ENCODE measurements around the gene FRRS1. TPM values are rescaled to one million over a fixed set of nuclear protein-coding genes. Genes with fewer than 3 reads are reported as not detected.
"Not testable (repeated sequence)": the region's sequence is repeated elsewhere in the genome, so short reads cannot be mapped to it uniquely, and the experiment has no call there.

Gene FRRS1
- total RNA-seq, 1 experiment from 2014 or later: 12.1 TPM

DNA sequence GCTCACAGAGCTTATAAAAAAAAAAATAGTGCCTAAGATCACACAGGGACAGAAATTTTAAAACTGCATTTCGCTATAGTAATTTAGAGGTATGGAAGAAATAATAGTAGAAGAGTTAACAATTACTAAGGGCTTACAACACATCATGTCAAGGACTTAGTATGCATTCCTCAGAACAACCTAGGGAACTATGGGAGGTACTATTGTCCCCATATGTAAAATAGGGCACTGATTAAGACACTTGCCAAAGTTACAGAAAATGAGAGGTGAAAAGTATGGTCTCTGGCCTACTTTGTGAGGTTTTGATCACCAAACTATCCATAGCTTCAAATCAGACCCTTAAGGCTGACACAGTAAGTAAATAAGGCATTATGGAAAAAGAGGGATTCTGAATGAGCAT, 4.7 kb downstream of the FRRS1 start:
- POLR2A ChIA-PET (ENCODE audit: low non-redundant PET): no interaction called here
- CTCF ChIA-PET: no interaction called here
- TF ChIP-seq EZH2 (IDR thresholded peaks at IDR 0.05; ENCODE audit: borderline replicate concordance, low read depth, low read length, poor library complexity, severe bottlenecking): no peak
- TF ChIP-seq, protein P1, sequence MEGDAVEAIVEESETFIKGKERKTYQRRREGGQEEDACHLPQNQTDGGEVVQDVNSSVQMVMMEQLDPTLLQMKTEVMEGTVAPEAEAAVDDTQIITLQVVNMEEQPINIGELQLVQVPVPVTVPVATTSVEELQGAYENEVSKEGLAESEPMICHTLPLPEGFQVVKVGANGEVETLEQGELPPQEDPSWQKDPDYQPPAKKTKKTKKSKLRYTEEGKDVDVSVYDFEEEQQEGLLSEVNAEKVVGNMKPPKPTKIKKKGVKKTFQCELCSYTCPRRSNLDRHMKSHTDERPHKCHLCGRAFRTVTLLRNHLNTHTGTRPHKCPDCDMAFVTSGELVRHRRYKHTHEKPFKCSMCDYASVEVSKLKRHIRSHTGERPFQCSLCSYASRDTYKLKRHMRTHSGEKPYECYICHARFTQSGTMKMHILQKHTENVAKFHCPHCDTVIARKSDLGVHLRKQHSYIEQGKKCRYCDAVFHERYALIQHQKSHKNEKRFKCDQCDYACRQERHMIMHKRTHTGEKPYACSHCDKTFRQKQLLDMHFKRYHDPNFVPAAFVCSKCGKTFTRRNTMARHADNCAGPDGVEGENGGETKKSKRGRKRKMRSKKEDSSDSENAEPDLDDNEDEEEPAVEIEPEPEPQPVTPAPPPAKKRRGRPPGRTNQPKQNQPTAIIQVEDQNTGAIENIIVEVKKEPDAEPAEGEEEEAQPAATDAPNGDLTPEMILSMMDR (conservative IDR thresholded peaks at IDR 0.05; ENCODE audit: low read depth, low read length): no peak
- Histone ChIP-seq H3K4me3 (ENCODE audit: low read depth, low read length, poor library complexity, severe bottlenecking) (no peak overlapping the region), H3K27me3 (replicated peaks; ENCODE audit: insufficient read depth, low read depth, low read length, poor library complexity) (no peaks in the 10 kb centered on the region), H3K4me1 (ENCODE audit: insufficient read depth, low read length, poor library complexity, severe bottlenecking) (peaks cover 13% of the 10 kb centered on the region), H3K36me3 (ENCODE audit: insufficient read depth, low read length, poor library complexity, severe bottlenecking) (peaks cover 3% of the 10 kb centered on the region), H3K27ac (ENCODE audit: low read depth, low read length, poor library complexity, severe bottlenecking) (no peak overlapping the region), H3K9me3 (ENCODE audit: low read depth, low read length, poor library complexity, severe bottlenecking) (peaks cover 10% of the 10 kb centered on the region)
- no peak for DNase-seq (ENCODE audit: low spot score)
- BruUV-seq (replicated peaks): no TSS peak
- intact Hi-C loops (cut with micrococcal nuclease; ENCODE audit: unreplicated experiment): no loop called here

DNA sequence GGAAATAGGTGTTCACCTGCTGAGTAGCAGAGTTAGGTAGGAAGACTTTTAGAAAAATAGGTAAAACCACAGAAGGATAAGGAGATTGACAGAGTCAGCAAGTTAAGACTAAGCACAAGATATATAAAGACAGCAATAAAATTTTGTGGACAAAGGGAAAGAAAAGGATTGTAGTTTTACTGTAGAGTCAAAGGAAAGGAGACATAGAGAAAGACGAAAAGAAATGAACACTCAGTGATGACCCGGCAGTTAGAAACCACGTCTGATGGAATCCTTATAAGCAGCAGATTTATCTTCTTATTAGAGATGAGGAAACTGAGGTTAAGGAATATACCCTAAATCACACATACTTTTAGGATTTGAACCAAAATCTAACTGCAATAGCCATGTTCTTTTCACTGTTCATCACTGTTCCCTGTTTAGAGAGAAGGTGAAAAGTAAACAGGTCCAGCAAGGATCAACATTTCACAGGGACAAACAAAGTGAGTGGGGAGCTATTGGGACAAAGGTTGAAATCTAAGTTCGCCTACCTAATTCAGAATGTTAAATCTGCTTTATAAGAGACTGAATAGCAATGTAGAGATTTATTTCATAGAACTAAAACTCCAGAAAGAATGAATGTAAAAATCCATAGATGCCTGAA, 6.8 kb downstream of the FRRS1 start:
- TF ChIP-seq, protein P1 (conservative IDR thresholded peaks at IDR 0.05; ENCODE audit: low read depth, low read length): no peak
- TF ChIP-seq EZH2 (IDR thresholded peaks at IDR 0.05; ENCODE audit: borderline replicate concordance, low read depth, low read length, poor library complexity, severe bottlenecking): no peak
- ChIA-PET CTCF (no interaction called here), POLR2A (ENCODE audit: low non-redundant PET) (interaction anchor here (0.6 kb wide), 1 partner anchor 574 kb away, joined by 3 read pairs; no protein-coding TSS in a partner anchor)
- DNase-seq (ENCODE audit: low spot score): no peak
- intact Hi-C loops (cut with micrococcal nuclease; ENCODE audit: unreplicated experiment): no loop called here
- BruUV-seq (replicated peaks): no TSS peak
- no peak overlapping the region for H3K27ac ChIP-seq (ENCODE audit: low read depth, low read length, poor library complexity, severe bottlenecking)
- H3K9me3 ChIP-seq (ENCODE audit: low read depth, low read length, poor library complexity, severe bottlenecking): peaks cover 10% of the 10 kb centered on the region
- H3K27me3 ChIP-seq (replicated peaks; ENCODE audit: insufficient read depth, low read depth, low read length, poor library complexity): no peaks in the 10 kb centered on the region
- peaks cover 16% of the 10 kb centered on the region for H3K4me1 ChIP-seq (ENCODE audit: insufficient read depth, low read length, poor library complexity, severe bottlenecking)
- no peak overlapping the region for H3K4me3 ChIP-seq (ENCODE audit: low read depth, low read length, poor library complexity, severe bottlenecking)
- peaks cover 3% of the 10 kb centered on the region for H3K36me3 ChIP-seq (ENCODE audit: insufficient read depth, low read length, poor library complexity, severe bottlenecking)

DNA sequence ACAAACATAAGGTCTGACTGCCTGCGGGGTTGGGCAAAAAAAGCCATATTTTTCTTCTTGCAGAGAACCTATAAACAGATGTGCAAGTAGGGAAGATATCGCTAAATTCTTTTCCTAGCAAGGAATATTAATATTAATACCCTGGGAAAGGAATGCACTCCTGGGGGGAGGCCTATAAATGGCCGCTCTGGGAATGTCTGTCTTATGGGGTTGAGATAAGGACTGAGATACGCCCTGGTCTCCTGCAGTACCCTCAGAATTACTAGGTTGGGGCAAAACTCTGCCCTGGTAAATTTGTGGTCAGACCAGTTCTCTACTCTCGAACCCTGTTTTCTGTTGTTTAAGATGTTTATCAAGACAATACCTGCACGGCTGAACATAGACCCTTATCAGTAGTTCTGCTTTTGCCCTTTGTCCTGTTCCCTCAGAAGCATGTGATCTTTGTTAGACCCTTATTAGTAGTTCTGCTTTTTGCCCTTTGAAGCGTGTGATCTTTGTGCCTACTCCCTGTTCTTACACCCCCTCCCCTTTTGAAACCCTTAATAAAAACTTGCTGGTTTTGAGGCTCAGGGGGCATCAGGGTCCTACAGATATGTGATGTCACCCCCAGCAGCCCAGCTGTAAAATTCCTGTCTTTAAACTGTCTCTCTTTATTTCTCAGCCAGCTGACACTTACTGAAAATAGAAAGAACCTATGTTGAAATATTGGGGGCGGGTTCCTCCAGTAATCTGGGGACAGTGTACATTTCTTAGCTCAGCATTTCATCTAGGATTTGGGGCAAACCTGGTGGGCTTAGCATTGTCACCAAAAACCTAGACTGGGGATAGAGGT, 7.5 kb downstream of the FRRS1 start:
- peaks cover 16% of the 10 kb centered on the region for H3K4me1 ChIP-seq (ENCODE audit: insufficient read depth, low read length, poor library complexity, severe bottlenecking)
- BruUV-seq (replicated peaks); H3K36me3 ChIP-seq (ENCODE audit: insufficient read depth, low read length, poor library complexity, severe bottlenecking); H3K4me3 ChIP-seq (ENCODE audit: low read depth, low read length, poor library complexity, severe bottlenecking); DNase-seq (ENCODE audit: low spot score); H3K27me3 ChIP-seq (replicated peaks; ENCODE audit: insufficient read depth, low read depth, low read length, poor library complexity); CTCF ChIA-PET; H3K9me3 ChIP-seq (ENCODE audit: low read depth, low read length, poor library complexity, severe bottlenecking); intact Hi-C loops (cut with micrococcal nuclease; ENCODE audit: unreplicated experiment): not testable (repeated sequence)
- H3K27ac ChIP-seq (ENCODE audit: low read depth, low read length, poor library complexity, severe bottlenecking): peak overlapping the region; percentile 57
- POLR2A ChIA-PET (ENCODE audit: low non-redundant PET): interaction anchor here (0.6 kb wide), 1 partner anchor 575 kb away, joined by 3 read pairs; no protein-coding TSS in a partner anchor

Data from A673 (cell line).